Prostate gland (tissue), 2 donors: Measurements from ENCODE around the gene ZNF563.
"Not testable (repeated sequence)": the region's sequence is repeated elsewhere in the genome, so short reads cannot be mapped to it uniquely, and the experiment has no call there.

Source experiments
- POLR2A ChIP-seq: fragments of 450-650 bp; IDR thresholded peaks from one replicate; pipeline ENCODE4 v1.6.1; 2016; ENCODE audit warnings: antibody characterized with exemption, mild to moderate bottlenecking
- POLR2AphosphoS5 ChIP-seq: sonication (generic); formaldehyde crosslinking; IDR thresholded peaks from one replicate; pipeline ENCODE4 v1.6.1; 2017; ENCODE audit warnings: antibody characterized with exemption
- TF ChIP-seq, protein P1 (sequence below), 4 experiments: fragments of 200-600 bp in 2 of 4; fragments of 450-650 bp in 2 of 4; sonication (generic) in 2 of 4; IDR thresholded peaks; 1 replicate in 3 of 4; 2 replicates in 1 of 4; pipeline ENCODE4 v1.5.1; 2016 to 2019; ENCODE audit warnings: antibody characterized with exemption in 4 of 4, mild to moderate bottlenecking in 2 of 4, moderate library complexity in 2 of 4

DNA sequence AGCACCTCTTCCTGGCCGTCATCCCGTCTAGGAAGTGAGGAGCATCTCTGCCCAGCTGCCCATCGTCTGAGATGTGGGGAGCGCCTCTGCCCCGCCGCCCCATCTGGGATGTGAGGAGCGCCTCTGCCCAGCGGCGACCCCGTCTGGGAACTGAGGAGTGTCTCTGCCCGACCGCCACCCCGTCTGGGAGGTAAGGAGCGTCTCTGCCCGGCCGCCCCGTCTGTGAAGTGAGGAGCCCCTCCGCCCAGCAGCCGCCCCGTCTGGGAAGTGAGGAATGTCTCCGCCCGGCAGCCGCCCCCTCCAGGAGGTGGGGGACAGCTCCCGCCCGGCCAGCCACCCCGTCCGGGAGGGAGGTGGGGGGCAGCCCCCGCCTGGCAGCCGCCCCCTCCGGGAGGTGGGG is 28.8 kb upstream of the ZNF563 start:
- TF ChIP-seq, protein P1, sequence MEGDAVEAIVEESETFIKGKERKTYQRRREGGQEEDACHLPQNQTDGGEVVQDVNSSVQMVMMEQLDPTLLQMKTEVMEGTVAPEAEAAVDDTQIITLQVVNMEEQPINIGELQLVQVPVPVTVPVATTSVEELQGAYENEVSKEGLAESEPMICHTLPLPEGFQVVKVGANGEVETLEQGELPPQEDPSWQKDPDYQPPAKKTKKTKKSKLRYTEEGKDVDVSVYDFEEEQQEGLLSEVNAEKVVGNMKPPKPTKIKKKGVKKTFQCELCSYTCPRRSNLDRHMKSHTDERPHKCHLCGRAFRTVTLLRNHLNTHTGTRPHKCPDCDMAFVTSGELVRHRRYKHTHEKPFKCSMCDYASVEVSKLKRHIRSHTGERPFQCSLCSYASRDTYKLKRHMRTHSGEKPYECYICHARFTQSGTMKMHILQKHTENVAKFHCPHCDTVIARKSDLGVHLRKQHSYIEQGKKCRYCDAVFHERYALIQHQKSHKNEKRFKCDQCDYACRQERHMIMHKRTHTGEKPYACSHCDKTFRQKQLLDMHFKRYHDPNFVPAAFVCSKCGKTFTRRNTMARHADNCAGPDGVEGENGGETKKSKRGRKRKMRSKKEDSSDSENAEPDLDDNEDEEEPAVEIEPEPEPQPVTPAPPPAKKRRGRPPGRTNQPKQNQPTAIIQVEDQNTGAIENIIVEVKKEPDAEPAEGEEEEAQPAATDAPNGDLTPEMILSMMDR (IDR thresholded peaks at IDR 0.05), result not testable (repeated sequence)
- TF ChIP-seq POLR2AphosphoS5, POLR2A: not testable (repeated sequence)
